ENCODE results near the gene CCDC112.
"Not testable (repeated sequence)": the region's sequence is repeated elsewhere in the genome, so short reads cannot be mapped to it uniquely, and the experiment has no call there.

CCDC112 gene

GRCh38 chr5:115296124-115297022, at the start of gene CCDC112:
CCDC112 (minus strand) TSS chr5:115296654; CDS start chr5:115296543, 111 bp downstream.
- no peak for FAIRE-seq

GRCh38 chr5:115345344-115345743, 48.9 kb upstream of the CCDC112 start:
- no peak for FAIRE-seq

DNA sequence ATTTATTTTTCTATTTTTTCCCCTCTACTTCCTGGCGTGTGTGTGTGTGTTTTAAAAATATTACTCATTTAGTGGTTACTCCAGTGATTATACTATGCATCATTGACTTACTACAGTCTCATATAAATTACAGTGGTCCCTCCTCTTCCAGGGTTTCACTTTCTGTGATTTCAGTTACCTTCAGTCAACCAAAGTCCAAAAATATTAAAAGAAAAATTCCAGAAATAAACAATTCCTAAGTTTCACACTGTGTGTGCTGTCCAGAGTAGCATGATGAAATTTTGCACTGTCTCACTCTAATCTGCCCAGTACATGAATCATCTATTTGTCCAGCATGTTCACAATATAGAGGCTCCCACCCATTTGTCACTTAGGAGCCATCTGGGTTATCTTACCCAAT, 47.4 kb upstream of the CCDC112 start:
- no peak for FAIRE-seq

DNA sequence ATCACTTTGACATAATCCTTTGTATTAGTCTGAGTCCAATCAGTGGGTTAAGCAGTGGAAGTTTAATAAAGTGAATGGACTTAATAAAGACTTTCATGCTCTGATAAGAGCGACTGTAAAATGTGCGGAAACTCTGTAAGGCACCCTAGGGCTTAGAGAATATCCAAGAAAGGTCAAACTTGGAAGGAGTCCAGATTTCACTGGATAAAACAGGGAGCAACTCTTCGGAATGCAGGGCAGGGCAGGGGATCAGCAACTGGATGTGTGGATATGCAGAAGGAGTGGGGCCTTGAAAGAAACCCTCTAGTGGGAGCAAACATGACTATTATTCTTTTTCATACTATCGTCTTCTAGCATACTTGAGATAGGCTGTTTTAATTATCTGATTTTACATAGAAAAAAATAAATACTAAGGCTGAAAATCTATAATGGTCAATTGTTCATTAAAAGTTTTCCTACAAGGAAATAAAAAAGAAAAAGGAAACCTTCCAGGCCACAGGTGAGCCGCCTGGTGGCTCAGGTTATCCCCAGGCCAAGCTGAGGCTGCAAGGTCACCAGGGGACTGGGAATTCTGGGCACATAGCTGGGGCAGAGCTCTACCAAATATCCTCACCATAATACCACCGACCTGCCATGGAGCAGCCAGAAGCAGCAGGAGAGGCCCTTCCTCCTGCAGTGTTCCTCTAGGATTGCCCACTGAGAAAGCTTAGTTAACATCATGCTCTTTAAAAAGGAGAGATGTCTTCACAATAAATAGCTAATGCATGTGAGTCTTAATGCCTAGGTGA, 46.3 kb upstream of the CCDC112 start:
- FAIRE-seq, result no peak

DNA sequence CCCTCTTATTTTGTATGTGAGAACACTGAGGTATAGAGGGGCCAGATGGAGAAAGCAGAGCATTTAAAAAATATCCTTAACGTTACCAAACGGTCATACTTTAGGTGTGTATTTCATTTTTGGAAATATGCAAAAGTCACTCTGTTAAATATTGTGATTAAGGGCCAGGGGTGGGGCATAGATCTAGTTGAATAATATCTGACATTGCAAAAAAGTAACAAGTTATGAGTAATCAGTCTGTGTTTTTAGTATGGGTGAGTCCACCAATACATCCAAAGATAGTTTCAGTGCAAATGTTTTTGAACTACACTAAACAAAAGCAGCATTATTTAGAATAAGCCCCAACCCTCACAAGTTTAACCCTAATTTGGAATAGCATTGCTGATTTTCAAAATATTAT, 45.3 kb upstream of the CCDC112 start:
- no peak for FAIRE-seq

GRCh38 chr5:115338851-115339250, 42.4 kb upstream of the CCDC112 start:
- FAIRE-seq, result no peak

GRCh38 chr5:115337882-115338281, 41.4 kb upstream of the CCDC112 start:
- FAIRE-seq, result no peak

GRCh38 chr5:115336964-115337363, 40.5 kb upstream of the CCDC112 start:
- FAIRE-seq, result no peak

GRCh38 chr5:115336201-115336720, 39.8 kb upstream of the CCDC112 start:
- no peak for FAIRE-seq

DNA sequence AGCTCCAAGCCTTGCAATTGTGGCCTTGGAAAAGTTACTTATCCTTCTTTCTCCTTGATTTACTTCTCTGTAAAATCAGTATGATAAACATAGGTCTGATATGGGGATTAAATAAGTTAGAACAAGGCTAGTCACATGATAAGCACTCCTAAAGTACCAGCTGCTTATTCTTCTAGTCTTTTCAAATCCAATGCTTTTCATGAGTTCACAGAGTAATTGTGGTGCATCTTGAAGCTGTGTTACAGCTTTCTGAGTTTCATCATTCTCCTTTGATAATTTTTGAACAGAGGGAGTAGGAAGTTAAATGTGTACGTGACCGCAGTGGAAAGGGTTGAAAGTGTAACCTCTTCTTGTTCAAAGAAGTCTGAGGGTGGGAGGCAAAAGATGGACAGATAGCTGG, 38.8 kb upstream of the CCDC112 start:
- FAIRE-seq, result no peak

GRCh38 chr5:115333164-115333563, 36.7 kb upstream of the CCDC112 start:
- no peak for FAIRE-seq

DNA sequence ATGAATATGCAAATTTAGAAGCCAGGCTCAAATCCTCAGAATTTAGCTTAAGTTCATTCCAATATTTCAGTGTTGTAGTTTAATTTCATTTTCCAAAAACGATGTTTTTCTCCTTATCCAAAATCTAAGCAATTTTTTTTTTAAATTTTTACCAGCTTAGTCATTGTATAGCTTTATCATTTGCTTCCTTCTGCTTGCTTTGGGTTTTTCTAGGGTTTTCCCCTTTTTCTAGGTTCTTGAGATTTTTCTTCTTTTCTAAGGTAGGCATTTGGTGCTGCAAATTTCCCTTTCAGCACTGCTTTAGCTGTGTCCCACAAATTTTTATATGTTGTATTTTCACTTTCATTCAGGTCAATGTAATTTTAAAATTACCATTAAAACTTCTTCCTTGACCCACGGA, 34.4 kb upstream of the CCDC112 start:
- FAIRE-seq, result no peak

DNA sequence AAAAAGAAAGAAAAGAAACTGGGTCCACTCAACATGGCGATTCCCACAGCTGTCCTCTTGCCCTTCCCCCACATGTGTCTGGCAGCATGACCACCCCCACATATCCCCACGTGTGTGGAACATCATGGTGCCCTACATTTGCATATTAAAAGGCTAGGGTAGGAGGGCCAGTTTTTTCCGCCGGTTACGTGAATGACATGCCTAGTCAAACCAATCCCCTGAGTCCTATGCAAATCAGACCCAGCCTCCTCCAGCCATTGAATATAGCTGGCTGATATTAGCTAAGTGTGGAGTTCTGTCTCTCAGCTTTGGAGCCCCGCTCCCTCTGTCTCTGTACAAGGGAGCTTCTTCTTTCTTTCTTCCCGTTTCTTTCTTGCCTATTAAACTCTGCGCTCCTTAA, 33.0 kb upstream of the CCDC112 start:
- no peak for FAIRE-seq

- not testable (repeated sequence) for FAIRE-seq
Observed at GRCh38 chr5:115328617-115329274, 32.3 kb upstream of the CCDC112 start.

GRCh38 chr5:115325296-115325959, 29.0 kb upstream of the CCDC112 start:
- no peak for FAIRE-seq

DNA sequence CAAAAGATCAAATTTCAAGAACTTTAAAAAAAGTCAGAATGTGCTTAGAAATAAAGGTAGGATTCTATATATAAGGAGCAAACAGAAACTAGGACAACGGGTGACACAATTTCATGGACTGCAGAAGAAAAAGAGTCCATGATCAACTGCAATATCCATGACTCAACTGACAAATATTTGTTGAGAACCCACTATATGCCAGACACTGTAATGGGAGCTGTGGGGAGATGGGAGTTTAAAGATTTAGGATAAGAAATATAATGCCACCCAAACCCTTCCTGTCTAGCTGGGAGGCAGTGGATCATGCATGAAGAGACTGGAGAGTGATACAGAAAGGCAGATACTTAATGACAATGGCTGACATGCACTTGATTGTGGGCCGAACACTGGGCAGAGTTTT, 27.6 kb upstream of the CCDC112 start:
- no peak for FAIRE-seq

- no peak for FAIRE-seq
Observed at GRCh38 chr5:115322729-115323128, 26.3 kb upstream of the CCDC112 start.

DNA sequence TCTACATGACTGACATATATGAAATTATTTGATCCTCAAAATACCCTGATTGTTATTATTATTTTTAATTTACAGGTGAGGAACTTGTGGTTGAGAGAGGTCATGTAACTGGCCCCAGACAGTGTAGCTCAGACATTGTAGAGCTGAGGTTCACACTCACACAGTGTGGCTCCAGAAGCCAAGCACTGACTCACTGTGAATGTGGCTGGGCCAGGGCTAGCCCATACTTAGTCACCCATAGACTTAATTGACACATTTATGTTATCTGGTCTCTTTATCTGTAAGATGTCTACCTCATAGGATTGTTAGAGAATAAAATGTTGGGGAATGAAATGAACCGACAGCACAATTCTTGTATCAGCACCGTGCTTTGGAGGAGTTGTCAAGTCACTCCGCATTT, 24.9 kb upstream of the CCDC112 start:
- FAIRE-seq, result no peak

- no peak for FAIRE-seq
Observed at GRCh38 chr5:115320515-115320914, 24.1 kb upstream of the CCDC112 start.

GRCh38 chr5:115320006-115320405, 23.6 kb upstream of the CCDC112 start:
- no peak for FAIRE-seq

DNA sequence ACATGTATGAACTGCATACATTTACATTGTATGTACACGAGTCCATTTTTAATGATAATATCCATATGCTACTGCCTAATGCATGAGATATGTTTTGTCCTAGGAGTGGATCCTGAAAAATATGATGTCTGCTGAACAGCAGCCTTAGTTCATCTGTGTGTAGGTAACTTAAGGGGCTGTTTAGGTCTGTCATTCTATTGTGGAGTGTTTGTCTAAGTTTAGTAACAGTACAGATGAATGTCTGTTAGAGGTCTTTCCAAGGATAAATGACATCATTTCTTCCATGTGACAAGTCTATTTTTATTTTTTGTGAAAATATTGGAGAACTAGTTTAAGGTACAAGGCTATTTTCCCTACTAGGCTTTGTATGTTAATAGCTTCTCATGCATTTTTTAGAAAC, 22.6 kb upstream of the CCDC112 start:
- no peak for FAIRE-seq

GRCh38 chr5:115317736-115318135, 21.3 kb upstream of the CCDC112 start:
- FAIRE-seq, result no peak

GRCh38 chr5:115317320-115317719, 20.9 kb upstream of the CCDC112 start:
- FAIRE-seq, result no peak

Measured in islet of Langerhans (tissue), 1 donor.